GM10266 (cell line): ENCODE results near the gene ANKS4B.

Experiments
- DNase-seq: peaks from one replicate; pipeline ENCODE4 v3.0.0; 2012; ENCODE audit errors: extremely low spot score
- TF ChIP-seq, protein P1 (sequence below): IDR thresholded peaks from 2 replicates; pipeline ENCODE4 v1.5.1; 2012; ENCODE audit warnings: mild to moderate bottlenecking, low read depth; ENCODE audit not compliant: control insufficient read depth, insufficient read depth; ENCODE audit errors: missing control alignments

ANKS4B gene

GRCh38 chr16:21226749-21227148, 6.8 kb upstream of the ANKS4B start:
- TF ChIP-seq, protein P1, sequence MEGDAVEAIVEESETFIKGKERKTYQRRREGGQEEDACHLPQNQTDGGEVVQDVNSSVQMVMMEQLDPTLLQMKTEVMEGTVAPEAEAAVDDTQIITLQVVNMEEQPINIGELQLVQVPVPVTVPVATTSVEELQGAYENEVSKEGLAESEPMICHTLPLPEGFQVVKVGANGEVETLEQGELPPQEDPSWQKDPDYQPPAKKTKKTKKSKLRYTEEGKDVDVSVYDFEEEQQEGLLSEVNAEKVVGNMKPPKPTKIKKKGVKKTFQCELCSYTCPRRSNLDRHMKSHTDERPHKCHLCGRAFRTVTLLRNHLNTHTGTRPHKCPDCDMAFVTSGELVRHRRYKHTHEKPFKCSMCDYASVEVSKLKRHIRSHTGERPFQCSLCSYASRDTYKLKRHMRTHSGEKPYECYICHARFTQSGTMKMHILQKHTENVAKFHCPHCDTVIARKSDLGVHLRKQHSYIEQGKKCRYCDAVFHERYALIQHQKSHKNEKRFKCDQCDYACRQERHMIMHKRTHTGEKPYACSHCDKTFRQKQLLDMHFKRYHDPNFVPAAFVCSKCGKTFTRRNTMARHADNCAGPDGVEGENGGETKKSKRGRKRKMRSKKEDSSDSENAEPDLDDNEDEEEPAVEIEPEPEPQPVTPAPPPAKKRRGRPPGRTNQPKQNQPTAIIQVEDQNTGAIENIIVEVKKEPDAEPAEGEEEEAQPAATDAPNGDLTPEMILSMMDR = no peak
- DNase-seq = no peak

DNA sequence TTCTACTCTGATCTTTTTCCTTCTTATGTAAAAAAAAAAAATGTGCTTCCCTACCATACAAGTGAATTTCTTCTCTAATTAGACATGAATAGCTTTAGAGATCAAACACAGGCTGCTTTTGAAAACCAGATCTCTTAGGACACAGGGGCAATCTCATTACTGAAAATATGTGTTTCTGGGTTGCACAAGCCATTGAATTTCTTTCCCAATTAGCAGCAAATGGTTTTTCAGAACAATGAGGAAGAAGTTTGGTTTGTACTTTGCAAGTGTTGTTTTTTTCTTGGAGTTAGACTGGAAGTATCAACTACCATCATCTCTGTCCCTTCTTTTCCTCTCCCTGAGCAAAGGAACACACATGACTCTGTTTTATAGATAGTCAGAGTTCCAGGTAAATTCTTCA, 5.6 kb upstream of the ANKS4B start:
- no peak for DNase-seq
- TF ChIP-seq, protein P1 = no peak

DNA sequence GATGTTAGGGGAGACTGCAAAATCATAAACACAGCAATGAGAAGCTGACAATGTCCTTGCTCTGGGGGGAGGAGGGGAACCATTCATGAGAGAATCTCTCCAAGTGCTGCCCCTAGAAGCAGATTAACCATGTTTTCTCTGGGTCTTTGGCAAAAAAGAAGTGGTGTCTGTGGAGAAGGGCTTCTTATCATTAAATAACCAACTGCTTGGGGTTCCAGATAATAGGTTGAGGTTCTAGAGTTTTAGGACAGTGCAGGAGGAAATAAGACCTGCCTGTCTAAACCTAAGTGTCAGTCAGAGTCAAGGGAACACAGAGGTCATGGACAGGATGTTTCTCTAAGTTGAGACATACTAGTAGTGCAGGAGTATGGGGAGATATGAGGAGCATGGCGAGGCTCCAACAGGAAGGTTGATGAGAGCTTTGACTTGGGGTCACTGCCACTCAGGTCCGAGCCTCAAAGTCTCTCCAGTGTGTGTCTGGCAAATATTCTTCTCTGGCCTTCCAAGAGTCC, 5.1 kb upstream of the ANKS4B start:
- TF ChIP-seq, protein P1 = no peak
- no peak for DNase-seq

DNA sequence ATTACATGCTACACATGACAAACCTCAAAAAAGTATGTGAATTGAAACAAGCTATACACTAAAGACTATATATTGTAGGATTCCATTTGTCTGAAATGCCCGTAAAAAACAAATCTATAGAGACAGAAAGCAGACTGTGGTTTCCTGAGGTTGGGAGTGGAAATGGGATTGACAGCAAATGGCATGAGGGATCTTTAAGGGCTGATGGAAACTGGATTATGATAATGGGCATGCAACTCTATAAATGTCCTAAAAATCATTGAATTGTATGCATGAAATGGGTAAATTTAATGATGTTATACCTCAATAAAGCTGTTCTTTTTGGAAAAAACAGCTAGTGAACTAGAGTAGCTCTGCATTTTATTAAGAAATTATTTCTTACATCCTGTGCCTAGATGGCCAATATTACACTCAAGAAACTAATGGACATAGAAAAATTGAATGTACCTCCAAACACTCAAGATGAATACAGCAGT, 416 bp upstream of the ANKS4B start:
- no peak for DNase-seq
- TF ChIP-seq, protein P1 = no peak

GRCh38 chr16:21235199-21235585, 1.7 kb downstream of the ANKS4B start:
- TF ChIP-seq, protein P1 = no peak
- DNase-seq = no peak

DNA sequence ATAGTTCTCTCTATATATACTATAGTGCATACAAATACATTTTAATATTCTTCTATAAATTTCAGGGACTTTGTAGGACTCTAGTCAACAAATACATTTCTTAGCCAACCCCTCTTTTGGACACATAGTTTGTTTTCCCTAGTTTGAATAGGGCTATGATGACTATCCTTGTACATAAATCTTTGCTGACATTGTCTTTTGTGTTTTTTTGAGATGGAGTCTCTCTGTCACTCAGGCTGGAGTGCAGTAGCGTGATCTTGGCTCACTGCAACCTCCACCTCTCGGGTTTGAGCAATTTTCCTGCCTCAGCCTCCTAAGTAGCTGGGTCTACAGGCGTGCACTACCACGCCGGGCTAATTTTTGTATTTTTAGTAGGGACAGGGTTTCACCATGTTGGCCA, 3.3 kb downstream of the ANKS4B start:
- TF ChIP-seq, protein P1 = no peak
- no peak for DNase-seq

- TF ChIP-seq, protein P1 = no peak
- DNase-seq = no peak
These were observed 6.1 kb downstream of the ANKS4B start for GRCh38 chr16:21239646-21240045.
